ENCODE measurements around the gene GCLC.

GCLC gene

GRCh38 chr6:53464483-53464882 is 80.4 kb downstream of the GCLC start:
- no peak for DNase-seq (ENCODE audit: low spot score)
- TF ChIP-seq, protein P1, sequence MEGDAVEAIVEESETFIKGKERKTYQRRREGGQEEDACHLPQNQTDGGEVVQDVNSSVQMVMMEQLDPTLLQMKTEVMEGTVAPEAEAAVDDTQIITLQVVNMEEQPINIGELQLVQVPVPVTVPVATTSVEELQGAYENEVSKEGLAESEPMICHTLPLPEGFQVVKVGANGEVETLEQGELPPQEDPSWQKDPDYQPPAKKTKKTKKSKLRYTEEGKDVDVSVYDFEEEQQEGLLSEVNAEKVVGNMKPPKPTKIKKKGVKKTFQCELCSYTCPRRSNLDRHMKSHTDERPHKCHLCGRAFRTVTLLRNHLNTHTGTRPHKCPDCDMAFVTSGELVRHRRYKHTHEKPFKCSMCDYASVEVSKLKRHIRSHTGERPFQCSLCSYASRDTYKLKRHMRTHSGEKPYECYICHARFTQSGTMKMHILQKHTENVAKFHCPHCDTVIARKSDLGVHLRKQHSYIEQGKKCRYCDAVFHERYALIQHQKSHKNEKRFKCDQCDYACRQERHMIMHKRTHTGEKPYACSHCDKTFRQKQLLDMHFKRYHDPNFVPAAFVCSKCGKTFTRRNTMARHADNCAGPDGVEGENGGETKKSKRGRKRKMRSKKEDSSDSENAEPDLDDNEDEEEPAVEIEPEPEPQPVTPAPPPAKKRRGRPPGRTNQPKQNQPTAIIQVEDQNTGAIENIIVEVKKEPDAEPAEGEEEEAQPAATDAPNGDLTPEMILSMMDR (IDR thresholded peaks at IDR 0.05; ENCODE audit: extremely low read depth, insufficient read depth, missing control alignments): no peak
- in situ Hi-C loops (cut with MboI; ENCODE audit: low pct_unique_long_range_greater_than_20kb, low sequenced_read_pairs, unreplicated experiment): no loop called here

GRCh38 chr6:53461696-53462095 is 83.2 kb downstream of the GCLC start:
- DNase-seq (ENCODE audit: low spot score): peak; percentile 25
- TF ChIP-seq, protein P1 (IDR thresholded peaks at IDR 0.05; ENCODE audit: extremely low read depth, insufficient read depth, missing control alignments): no peak
- in situ Hi-C loops (cut with MboI; ENCODE audit: low pct_unique_long_range_greater_than_20kb, low sequenced_read_pairs, unreplicated experiment): no loop called here

DNA sequence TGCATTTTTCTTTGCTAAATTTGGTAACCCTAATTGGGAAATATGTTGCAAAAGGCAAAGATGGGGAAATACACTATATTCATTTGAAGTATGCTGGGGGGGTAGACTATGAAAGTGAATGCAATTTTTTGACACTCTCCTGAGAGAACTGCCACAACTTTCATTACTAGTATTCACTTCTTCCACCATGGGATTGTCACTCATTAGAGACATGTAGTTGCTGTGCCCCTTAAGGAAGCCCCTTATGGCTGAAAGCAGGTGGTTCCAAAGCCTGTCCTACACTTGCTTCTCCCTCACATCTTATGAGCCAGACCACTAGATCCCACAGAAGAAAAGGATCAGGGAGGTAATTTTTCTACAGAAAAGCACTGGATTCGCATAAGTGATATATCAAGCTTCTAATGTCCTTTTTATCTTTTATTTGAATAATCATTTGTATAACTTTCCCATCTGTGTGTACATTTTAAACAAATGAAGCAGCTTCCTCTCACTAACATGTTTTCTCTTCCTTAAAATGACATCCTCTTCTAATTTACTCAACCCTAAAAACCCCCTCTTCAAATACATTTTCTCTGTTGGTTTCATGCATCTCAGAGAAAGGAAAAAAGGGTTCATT is 83.8 kb downstream of the GCLC start:
- DNase-seq (ENCODE audit: low spot score): peak; percentile 34
- in situ Hi-C loops (cut with MboI; ENCODE audit: low pct_unique_long_range_greater_than_20kb, low sequenced_read_pairs, unreplicated experiment): no loop called here
- TF ChIP-seq, protein P1 (IDR thresholded peaks at IDR 0.05; ENCODE audit: extremely low read depth, insufficient read depth, missing control alignments): no peak

GRCh38 chr6:53458105-53458866 is 86.6 kb downstream of the GCLC start:
- DNase-seq (ENCODE audit: low spot score): no peak
- TF ChIP-seq, protein P1 (IDR thresholded peaks at IDR 0.05; ENCODE audit: extremely low read depth, insufficient read depth, missing control alignments): no peak
- in situ Hi-C loops (cut with MboI; ENCODE audit: low pct_unique_long_range_greater_than_20kb, low sequenced_read_pairs, unreplicated experiment): no loop called here

GRCh38 chr6:53456809-53457208 is 88.1 kb downstream of the GCLC start:
- no peak for DNase-seq (ENCODE audit: low spot score)
- TF ChIP-seq, protein P1 (IDR thresholded peaks at IDR 0.05; ENCODE audit: extremely low read depth, insufficient read depth, missing control alignments): no peak
- in situ Hi-C loops (cut with MboI; ENCODE audit: low pct_unique_long_range_greater_than_20kb, low sequenced_read_pairs, unreplicated experiment): no loop called here

- DNase-seq (ENCODE audit: low spot score): no peak
- in situ Hi-C loops (cut with MboI; ENCODE audit: low pct_unique_long_range_greater_than_20kb, low sequenced_read_pairs, unreplicated experiment): no loop called here
- TF ChIP-seq, protein P1 (IDR thresholded peaks at IDR 0.05; ENCODE audit: extremely low read depth, insufficient read depth, missing control alignments): no peak
These were observed 89.2 kb downstream of the GCLC start for GRCh38 chr6:53455678-53456077.

Measured in GM13977 (cell line).